Erythroblast (primary cell): Measurements from ENCODE around the gene MYL9.

Source experiments
- GATA1 ChIP-seq: IDR thresholded peaks from 2 replicates; pipeline ENCODE4 v1.6.1; 2011; ENCODE audit warnings: low read depth, mild to moderate bottlenecking, control low read depth, low read length, moderate library complexity
- POLR2A ChIP-seq: IDR thresholded peaks from 2 replicates; pipeline ENCODE4 v1.6.1; 2011; ENCODE audit warnings: mild to moderate bottlenecking, low read length

DNA sequence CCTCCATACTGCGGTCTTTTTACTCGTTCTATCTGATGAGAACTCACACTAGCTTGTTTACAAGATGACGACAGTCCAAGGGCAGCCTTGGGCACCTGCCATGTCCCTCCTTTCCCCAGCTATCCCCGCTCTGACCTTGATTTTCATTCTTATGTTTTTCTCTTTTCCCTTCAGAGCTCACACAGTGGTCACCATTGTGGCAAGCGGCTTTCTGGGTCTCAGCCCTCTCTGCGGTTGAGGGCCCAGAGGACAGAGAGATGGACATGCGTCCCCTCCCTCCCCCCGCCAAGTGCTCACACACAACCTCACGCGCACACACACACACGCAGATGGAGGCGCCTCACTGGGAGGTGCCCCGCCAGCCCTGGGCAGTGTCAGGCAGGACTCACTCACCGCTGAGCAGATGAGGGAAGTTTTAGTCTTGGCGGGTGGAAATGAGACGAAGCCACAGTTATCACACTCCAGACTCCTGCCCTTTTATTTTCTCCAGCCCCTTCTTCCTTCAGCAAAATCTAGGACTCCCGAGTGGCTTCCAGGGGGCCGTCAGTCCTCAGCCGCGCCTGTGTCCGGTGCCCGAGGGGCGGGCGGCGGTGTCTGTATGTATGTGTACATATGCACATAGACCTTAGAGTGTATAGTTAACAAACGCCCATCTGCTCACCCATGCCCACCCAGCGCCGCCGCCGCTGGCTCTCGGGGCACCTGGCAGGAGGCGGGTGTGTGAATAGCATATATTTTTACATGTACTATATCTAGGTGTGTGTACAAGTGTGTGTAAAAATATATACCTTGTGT lies 13.8 kb upstream of the MYL9 start:
- TF ChIP-seq POLR2A = no peak
- no peak for TF ChIP-seq GATA1
